OCI-LY3 (cell line): ENCODE results near the gene B3GALT5.

Source experiments
- EZH2phosphoT487 ChIP-seq: fragments of 200-600 bp; shearing (Covaris generic); IDR thresholded peaks from 2 replicates; pipeline ENCODE4 v1.6.1; 2018; ENCODE audit warnings: antibody characterized with exemption, mixed run types, low read depth
- TF ChIP-seq, protein P1 (sequence below): fragments of 200-600, 300-600 bp; sonication (generic); IDR thresholded peaks from 2 replicates; pipeline ENCODE4 v1.5.1; 2014; ENCODE audit warnings: antibody characterized with exemption, low read length, low read depth

DNA sequence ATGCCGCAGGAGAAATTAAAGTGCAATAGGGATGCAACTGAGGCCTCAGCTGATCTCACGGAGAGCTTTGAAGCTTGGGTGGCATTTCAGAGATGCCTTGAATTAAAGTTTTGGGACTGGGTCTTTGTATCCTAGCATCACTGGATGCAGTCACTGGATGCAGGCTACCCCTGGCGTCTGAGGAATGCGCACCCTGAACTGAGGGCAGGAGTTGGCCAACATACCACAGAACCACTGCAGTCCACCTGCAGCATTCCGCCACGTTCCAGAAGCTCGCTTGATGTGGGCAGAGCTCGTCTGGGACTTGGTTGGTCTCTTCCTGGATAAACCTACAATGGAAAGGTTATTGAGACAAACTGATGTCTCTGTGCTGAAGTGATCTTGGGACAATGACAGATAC lies 98.1 kb downstream of the B3GALT5 start:
- TF ChIP-seq, protein P1, sequence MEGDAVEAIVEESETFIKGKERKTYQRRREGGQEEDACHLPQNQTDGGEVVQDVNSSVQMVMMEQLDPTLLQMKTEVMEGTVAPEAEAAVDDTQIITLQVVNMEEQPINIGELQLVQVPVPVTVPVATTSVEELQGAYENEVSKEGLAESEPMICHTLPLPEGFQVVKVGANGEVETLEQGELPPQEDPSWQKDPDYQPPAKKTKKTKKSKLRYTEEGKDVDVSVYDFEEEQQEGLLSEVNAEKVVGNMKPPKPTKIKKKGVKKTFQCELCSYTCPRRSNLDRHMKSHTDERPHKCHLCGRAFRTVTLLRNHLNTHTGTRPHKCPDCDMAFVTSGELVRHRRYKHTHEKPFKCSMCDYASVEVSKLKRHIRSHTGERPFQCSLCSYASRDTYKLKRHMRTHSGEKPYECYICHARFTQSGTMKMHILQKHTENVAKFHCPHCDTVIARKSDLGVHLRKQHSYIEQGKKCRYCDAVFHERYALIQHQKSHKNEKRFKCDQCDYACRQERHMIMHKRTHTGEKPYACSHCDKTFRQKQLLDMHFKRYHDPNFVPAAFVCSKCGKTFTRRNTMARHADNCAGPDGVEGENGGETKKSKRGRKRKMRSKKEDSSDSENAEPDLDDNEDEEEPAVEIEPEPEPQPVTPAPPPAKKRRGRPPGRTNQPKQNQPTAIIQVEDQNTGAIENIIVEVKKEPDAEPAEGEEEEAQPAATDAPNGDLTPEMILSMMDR, result no peak
- TF ChIP-seq EZH2phosphoT487, result no peak
